Caco-2 (cell line): ENCODE measurements around the gene MUC5AC. TPM values are rescaled to one million over a fixed set of nuclear protein-coding genes. Genes with fewer than 3 reads are reported as not detected.
A peak's percentile ranks its signal among the peaks of the same experiment; 100 is the strongest.

Source experiments
- BruUV-seq: library from RNA; stranded (reverse); fragments of 400-500 nt; replicated peaks from 2 replicates; lab custom pipeline; 2021; lab: Mats Ljungman, UMichigan
- CTCF ChIA-PET: fragments of 300-600 bp; sonication (Branson Sonifier 250); formaldehyde crosslinking; loops from one replicate; lab custom pipeline; 2022; ENCODE audit warnings: antibody characterized with exemption; lab: Charles Lee
- POLR2A ChIA-PET: fragments of 300-600 bp; sonication (Branson Sonifier 250); formaldehyde crosslinking; loops from one replicate; lab custom pipeline; 2022; ENCODE audit warnings: antibody characterized with exemption; lab: Charles Lee
- DNase-seq, 2 experiments: peaks; one replicate each; pipeline versions ENCODE4 v3.0.0 to v3.0.0-alpha.2; 2020 to 2022
- H3K27me3 ChIP-seq: replicated peaks from 2 replicates; pipeline ENCODE4 v1.6.0; 2011; ENCODE audit warnings: low read length; ENCODE audit not compliant: control insufficient read depth, insufficient read depth
- H3K36me3 ChIP-seq: 2 replicates; pipeline ENCODE4 v1.5.1; 2011; ENCODE audit warnings: low read length; ENCODE audit not compliant: control insufficient read depth, insufficient read depth
- H3K4me1 ChIP-seq: fragments of 250-450 bp; sonication (Bioruptor Pico); 2 replicates; pipeline ENCODE4 v1.5.1; 2020; ENCODE audit warnings: mild to moderate bottlenecking
- H3K4me3 ChIP-seq: 2 replicates; pipeline ENCODE4 v1.5.1; 2011; ENCODE audit warnings: low read depth, mild to moderate bottlenecking, control low read depth, low read length
- H3K9me3 ChIP-seq: fragments of 250-450 bp; sonication (Bioruptor Pico); 2 replicates; pipeline ENCODE4 v1.5.1; 2020; ENCODE audit warnings: mild to moderate bottlenecking, moderate library complexity
- H3K27ac Mint-ChIP-seq: one replicate; pipeline ENCODE4 v1.8.0; 2022; ENCODE audit warnings: mixed read lengths; ENCODE audit not compliant: unreplicated experiment
- H3K27me3 Mint-ChIP-seq: one replicate; pipeline ENCODE4 v1.8.0; 2022; ENCODE audit warnings: mixed read lengths; ENCODE audit not compliant: insufficient read depth, unreplicated experiment
- H3K36me3 Mint-ChIP-seq: one replicate; pipeline ENCODE4 v1.8.0; 2022; ENCODE audit warnings: mild to moderate bottlenecking, mixed read lengths; ENCODE audit not compliant: insufficient read depth, unreplicated experiment
- H3K4me1 Mint-ChIP-seq: one replicate; pipeline ENCODE4 v1.8.0; 2022; ENCODE audit warnings: low read depth, mixed read lengths; ENCODE audit not compliant: unreplicated experiment
- H3K4me3 Mint-ChIP-seq: one replicate; pipeline ENCODE4 v1.8.0; 2022; ENCODE audit warnings: mild to moderate bottlenecking, moderate library complexity, mixed read lengths; ENCODE audit not compliant: unreplicated experiment
- H3K9me3 Mint-ChIP-seq: one replicate; pipeline ENCODE4 v1.8.0; 2022; ENCODE audit warnings: mixed read lengths; ENCODE audit not compliant: unreplicated experiment
- CTCF ChIP-seq, 2 experiments: fragments of 200-600 bp in 1 of 2; IDR thresholded peaks; 1 replicate in 1 of 2; 2 replicates in 1 of 2; pipeline versions ENCODE4 v1.5.1 to v1.8.0; 2011 to 2022; ENCODE audit warnings: antibody characterized with exemption in 1 of 2, control low read depth in 1 of 2, inconsistent platforms in 1 of 2, low read depth in 1 of 2, low read length in 1 of 2, mild to moderate bottlenecking in 1 of 2, moderate library complexity in 1 of 2; ENCODE audit not compliant: insufficient read depth in 1 of 2, severe bottlenecking in 1 of 2, unreplicated experiment in 1 of 2
- intact Hi-C: fragments of 100-400 bp; cut with micrococcal nuclease; formaldehyde crosslinking; loops from one replicate; pipeline ENCODE4 v1.10.0; 2022; ENCODE audit not compliant: unreplicated experiment
- total RNA-seq: library from RNA; stranded (reverse); gene quantifications from 2 replicates; pipeline ENCODE4 v1.2.3, GENCODE V29; 2022

The MUC5AC gene
- total RNA-seq, 1 experiment from 2014 or later: 0.25 TPM

GRCh38 chr11:1235901-1236315 lies 78.2 kb downstream of the MUC5AC start:
- Histone ChIP-seq H3K27me3 (no peaks in the 10 kb centered on the region), H3K36me3 (no peaks in the 10 kb centered on the region), H3K9me3 (no peaks in the 10 kb centered on the region), H3K4me1 (no peaks in the 10 kb centered on the region), H3K4me3 (no peak overlapping the region)
- Mint-ChIP-seq H3K27ac (no peak overlapping the region), H3K9me3 (no peaks in the 10 kb centered on the region), H3K4me3 (no peak overlapping the region), H3K4me1 (no peaks in the 10 kb centered on the region), H3K27me3 (peaks cover 11% of the 10 kb centered on the region), H3K36me3 (no peaks in the 10 kb centered on the region)
- TF ChIP-seq CTCF (IDR thresholded peaks at IDR 0.05; ENCODE audit: insufficient read depth in 1 of 2, low read depth in 1 of 2, low read length in 1 of 2, severe bottlenecking in 1 of 2, unreplicated experiment in 1 of 2): no peak
- no TSS peak for BruUV-seq
- intact Hi-C loops: loop anchor here (10.0 kb wide), 1 partner anchor 121 kb away; no protein-coding TSS in a partner anchor
- CTCF ChIA-PET: no interaction called here
- POLR2A ChIA-PET: no interaction called here
- DNase-seq: peak in 1 of 2 experiments; percentile 26

- no peak for DNase-seq
- Mint-ChIP-seq H3K27ac (no peak overlapping the region), H3K4me3 (no peak overlapping the region), H3K4me1 (no peaks in the 10 kb centered on the region), H3K9me3 (no peaks in the 10 kb centered on the region), H3K27me3 (peaks cover 11% of the 10 kb centered on the region), H3K36me3 (no peaks in the 10 kb centered on the region)
- TF ChIP-seq CTCF (IDR thresholded peaks at IDR 0.05; ENCODE audit: insufficient read depth in 1 of 2, low read depth in 1 of 2, low read length in 1 of 2, severe bottlenecking in 1 of 2, unreplicated experiment in 1 of 2): no peak
- no peaks in the 10 kb centered on the region for H3K27me3 ChIP-seq
- H3K4me3 ChIP-seq: no peak overlapping the region
- CTCF ChIA-PET: no interaction called here
- POLR2A ChIA-PET: no interaction called here
- H3K9me3 ChIP-seq: no peaks in the 10 kb centered on the region
- H3K36me3 ChIP-seq: no peaks in the 10 kb centered on the region
- intact Hi-C loops: loop anchor here (10.0 kb wide), 1 partner anchor 122 kb away; no protein-coding TSS in a partner anchor
- BruUV-seq: no TSS peak
- no peaks in the 10 kb centered on the region for H3K4me1 ChIP-seq
Measured at GRCh38 chr11:1236316-1237127, 78.8 kb downstream of the MUC5AC start.

- H3K4me3 Mint-ChIP-seq: no peak overlapping the region
- DNase-seq: no peak
- no peaks in the 10 kb centered on the region for H3K9me3 Mint-ChIP-seq
Measured at GRCh38 chr11:1237128-1237580, 79.4 kb downstream of the MUC5AC start.

More at GRCh38 chr11:1237128-1237580, 79.4 kb downstream of the MUC5AC start:
- no peaks in the 10 kb centered on the region for H3K9me3 ChIP-seq
- no peak overlapping the region for H3K4me3 ChIP-seq
- H3K36me3 ChIP-seq: no peaks in the 10 kb centered on the region
- H3K27ac Mint-ChIP-seq: no peak overlapping the region
- H3K4me1 ChIP-seq: no peaks in the 10 kb centered on the region
- CTCF ChIA-PET: no interaction called here
- no peak for TF ChIP-seq CTCF (IDR thresholded peaks at IDR 0.05; ENCODE audit: insufficient read depth in 1 of 2, low read depth in 1 of 2, low read length in 1 of 2, severe bottlenecking in 1 of 2, unreplicated experiment in 1 of 2)
- H3K36me3 Mint-ChIP-seq: no peaks in the 10 kb centered on the region
- H3K27me3 Mint-ChIP-seq: peaks cover 11% of the 10 kb centered on the region
- no peaks in the 10 kb centered on the region for H3K4me1 Mint-ChIP-seq
- intact Hi-C loops: loop anchor here (10.0 kb wide), 1 partner anchor 122 kb away; no protein-coding TSS in a partner anchor
- POLR2A ChIA-PET: no interaction called here
- no peaks in the 10 kb centered on the region for H3K27me3 ChIP-seq
- BruUV-seq: no TSS peak
